ENCODE measurements around the gene TRPM8. TPM values are rescaled to one million over a fixed set of nuclear protein-coding genes. Genes with fewer than 3 reads are reported as not detected.

The TRPM8 gene
- total and polyA plus RNA-seq, 2 donors (not counting 1 experiment from before 2014, with no cell fraction given) = 0.49 to 0.99 TPM

GRCh38 chr2:233953087-233953801 lies 36.1 kb downstream of the TRPM8 start:
- Histone ChIP-seq H4K20me1 (ENCODE audit: control insufficient read depth, extremely low read depth, insufficient read depth, low read length) (no peaks in the 10 kb centered on the region), H3K9me3 (ENCODE audit: control insufficient read depth, insufficient read depth, low read depth, low read length) (no peaks in the 10 kb centered on the region), H3K4me1 (ENCODE audit: control insufficient read depth, extremely low read depth, insufficient read depth, low read length) (no peaks in the 10 kb centered on the region), H3K9ac (ENCODE audit: insufficient read depth, low read length) (no peak overlapping the region), H3K27me3 (ENCODE audit: control insufficient read depth, insufficient read depth, low read length) (no peaks in the 10 kb centered on the region), H3K27ac (ENCODE audit: insufficient read depth, low read length) (no peak overlapping the region), H2AFZ (ENCODE audit: low read length) (no peak overlapping the region), H3K36me3 (ENCODE audit: control insufficient read depth, insufficient read depth, low read length) (no peaks in the 10 kb centered on the region), H3K79me2 (ENCODE audit: control insufficient read depth, insufficient read depth, low read length) (no peaks in the 10 kb centered on the region), H3K4me2 (ENCODE audit: extremely low read depth, insufficient read depth, low read length) (no peak overlapping the region), H3K4me3 (replicated peaks in 1 of 4; ENCODE audit: control extremely low read depth in 1 of 4, insufficient read depth in 1 of 4, low read depth in 3 of 4, low read length in 4 of 4) (no peak overlapping the region)
- no peak for DNase-seq (ENCODE audit: low read depth in 2 of 2)
- TF ChIP-seq EZH2 (IDR thresholded peaks at IDR 0.05; ENCODE audit: low read length, missing control alignments) (no peak), CTCF (conservative IDR thresholded peaks at IDR 0.05 in 1 of 2, IDR thresholded peaks at IDR 0.05 in 1 of 2; ENCODE audit: low read depth in 1 of 2, low read length in 2 of 2) (no peak)

- TF ChIP-seq CTCF (conservative IDR thresholded peaks at IDR 0.05 in 1 of 2, IDR thresholded peaks at IDR 0.05 in 1 of 2; ENCODE audit: low read depth in 1 of 2, low read length in 2 of 2) (no peak), EZH2 (IDR thresholded peaks at IDR 0.05; ENCODE audit: low read length, missing control alignments) (no peak)
- Histone ChIP-seq H2AFZ (ENCODE audit: low read length) (no peak overlapping the region), H3K9ac (ENCODE audit: insufficient read depth, low read length) (no peak overlapping the region), H3K9me3 (ENCODE audit: control insufficient read depth, insufficient read depth, low read depth, low read length) (no peaks in the 10 kb centered on the region), H3K27me3 (ENCODE audit: control insufficient read depth, insufficient read depth, low read length) (no peaks in the 10 kb centered on the region), H3K4me1 (ENCODE audit: control insufficient read depth, extremely low read depth, insufficient read depth, low read length) (no peaks in the 10 kb centered on the region), H3K79me2 (ENCODE audit: control insufficient read depth, insufficient read depth, low read length) (no peaks in the 10 kb centered on the region), H4K20me1 (ENCODE audit: control insufficient read depth, extremely low read depth, insufficient read depth, low read length) (no peaks in the 10 kb centered on the region), H3K36me3 (ENCODE audit: control insufficient read depth, insufficient read depth, low read length) (no peaks in the 10 kb centered on the region), H3K27ac (ENCODE audit: insufficient read depth, low read length) (no peak overlapping the region), H3K4me3 (replicated peaks in 1 of 4; ENCODE audit: control extremely low read depth in 1 of 4, insufficient read depth in 1 of 4, low read depth in 3 of 4, low read length in 4 of 4) (no peak overlapping the region), H3K4me2 (ENCODE audit: extremely low read depth, insufficient read depth, low read length) (no peak overlapping the region)
- DNase-seq (ENCODE audit: low read depth in 2 of 2) = no peak
Measured at GRCh38 chr2:233960203-233960602, 43.0 kb downstream of the TRPM8 start.

GRCh38 chr2:233961905-233962304 lies 44.7 kb downstream of the TRPM8 start:
- H3K4me2 ChIP-seq (ENCODE audit: extremely low read depth, insufficient read depth, low read length) = no peak overlapping the region
- no peak overlapping the region for H3K27ac ChIP-seq (ENCODE audit: insufficient read depth, low read length)
- no peaks in the 10 kb centered on the region for H3K9me3 ChIP-seq (ENCODE audit: control insufficient read depth, insufficient read depth, low read depth, low read length)
- DNase-seq (ENCODE audit: low read depth in 2 of 2) = no peak
- H4K20me1 ChIP-seq (ENCODE audit: control insufficient read depth, extremely low read depth, insufficient read depth, low read length) = no peaks in the 10 kb centered on the region
- no peak overlapping the region for H3K9ac ChIP-seq (ENCODE audit: insufficient read depth, low read length)
- no peaks in the 10 kb centered on the region for H3K36me3 ChIP-seq (ENCODE audit: control insufficient read depth, insufficient read depth, low read length)
- no peak overlapping the region for H2AFZ ChIP-seq (ENCODE audit: low read length)
- H3K79me2 ChIP-seq (ENCODE audit: control insufficient read depth, insufficient read depth, low read length) = no peaks in the 10 kb centered on the region
- H3K4me1 ChIP-seq (ENCODE audit: control insufficient read depth, extremely low read depth, insufficient read depth, low read length) = no peaks in the 10 kb centered on the region
- no peak overlapping the region for H3K4me3 ChIP-seq (replicated peaks in 1 of 4; ENCODE audit: control extremely low read depth in 1 of 4, insufficient read depth in 1 of 4, low read depth in 3 of 4, low read length in 4 of 4)
- TF ChIP-seq EZH2 (IDR thresholded peaks at IDR 0.05; ENCODE audit: low read length, missing control alignments) (no peak), CTCF (conservative IDR thresholded peaks at IDR 0.05 in 1 of 2, IDR thresholded peaks at IDR 0.05 in 1 of 2; ENCODE audit: low read depth in 1 of 2, low read length in 2 of 2) (no peak)
- no peaks in the 10 kb centered on the region for H3K27me3 ChIP-seq (ENCODE audit: control insufficient read depth, insufficient read depth, low read length)
